ENCODE measurements around the gene B4GALNT3. TPM values are rescaled to one million over a fixed set of nuclear protein-coding genes. Genes with fewer than 3 reads are reported as not detected.

B4GALNT3 gene
- total RNA-seq, 1 experiment from 2014 or later: 1.7 TPM

DNA sequence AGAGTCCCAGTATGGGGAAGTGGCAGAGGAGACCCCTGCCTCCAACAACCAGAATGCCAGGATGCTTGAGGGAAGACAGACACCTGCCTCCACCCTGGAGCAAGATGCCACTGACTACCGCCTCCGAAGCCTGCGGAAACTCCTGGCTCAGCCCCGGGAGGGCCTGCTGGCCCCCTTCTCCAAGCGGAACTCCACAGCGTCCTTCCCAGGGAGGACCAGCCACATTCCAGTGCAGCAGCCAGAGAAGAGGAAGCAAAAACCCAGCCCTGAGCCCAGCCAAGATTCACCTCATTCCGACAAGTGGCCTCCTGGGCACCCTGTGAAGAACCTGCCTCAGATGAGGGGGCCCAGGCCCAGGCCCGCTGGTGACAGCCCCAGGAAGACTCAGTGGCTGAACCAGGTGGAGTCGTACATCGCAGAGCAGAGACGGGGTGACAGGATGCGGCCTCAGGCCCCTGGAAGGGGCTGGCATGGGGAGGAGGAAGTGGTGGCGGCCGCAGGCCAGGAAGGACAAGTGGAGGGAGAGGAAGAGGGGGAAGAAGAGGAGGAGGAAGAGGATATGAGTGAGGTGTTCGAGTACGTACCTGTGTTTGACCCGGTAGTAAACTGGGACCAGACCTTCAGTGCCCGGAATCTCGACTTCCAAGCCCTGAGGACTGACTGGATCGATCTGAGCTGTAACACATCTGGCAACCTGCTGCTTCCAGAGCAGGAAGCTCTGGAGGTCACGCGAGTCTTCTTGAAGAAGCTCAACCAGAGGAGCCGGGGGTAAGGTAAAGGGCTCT lies 93.7 kb downstream of the B4GALNT3 start:
- no peak for DNase-seq (ENCODE audit: extremely low read depth, low read depth)

DNA sequence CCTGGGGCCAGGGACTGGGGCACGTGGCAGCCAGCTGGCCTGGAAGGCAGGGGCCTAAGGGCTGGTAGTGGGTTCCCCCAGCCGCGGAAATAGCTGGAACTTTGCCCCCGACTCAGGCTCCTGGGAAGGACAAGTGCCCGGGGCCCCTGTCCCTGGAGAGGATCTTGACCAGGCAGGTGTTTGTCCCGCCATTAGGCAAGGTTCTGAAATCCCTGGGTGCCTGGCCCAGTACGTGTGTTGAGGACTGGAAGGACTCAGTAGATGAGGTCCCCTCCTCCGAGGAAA lies 94.2 kb downstream of the B4GALNT3 start:
- no peak for DNase-seq (ENCODE audit: extremely low read depth, low read depth)

DNA sequence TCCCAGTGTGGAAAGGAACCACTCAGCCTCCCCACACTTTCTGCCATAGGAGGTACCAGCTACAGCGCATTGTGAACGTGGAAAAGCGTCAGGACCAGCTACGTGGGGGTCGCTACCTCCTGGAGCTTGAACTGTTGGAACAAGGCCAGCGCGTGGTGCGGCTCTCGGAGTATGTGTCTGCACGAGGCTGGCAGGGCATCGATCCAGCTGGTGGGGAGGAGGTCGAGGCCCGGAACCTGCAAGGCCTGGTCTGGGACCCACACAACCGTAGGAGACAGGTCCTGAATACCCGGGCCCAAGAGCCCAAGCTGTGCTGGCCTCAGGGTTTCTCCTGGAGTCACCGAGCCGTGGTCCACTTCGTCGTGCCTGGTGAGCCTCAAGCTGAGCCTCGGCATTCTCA lies 96.8 kb downstream of the B4GALNT3 start:
- no peak for DNase-seq (ENCODE audit: extremely low read depth, low read depth)

DNA sequence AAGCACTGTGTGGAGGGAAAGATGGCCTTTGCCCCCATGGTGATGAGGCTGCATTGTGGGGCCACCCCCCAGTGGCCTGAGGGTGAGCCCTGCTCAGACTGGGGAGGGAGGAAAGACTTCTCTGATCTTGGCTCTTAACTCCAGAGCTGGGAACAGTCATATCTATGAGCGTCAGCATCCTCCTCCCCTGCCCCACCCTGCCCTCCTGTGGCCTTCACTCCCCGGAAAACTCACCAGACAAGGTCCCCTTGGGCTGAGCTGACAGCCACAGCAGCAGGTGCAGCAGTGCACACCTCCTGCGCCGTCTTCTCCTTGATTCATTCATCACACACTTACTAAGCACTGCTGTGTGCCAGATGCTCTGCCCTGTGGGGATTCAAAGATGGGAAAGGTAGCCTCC lies 98.8 kb downstream of the B4GALNT3 start:
- DNase-seq (ENCODE audit: extremely low read depth, low read depth): no peak

DNA sequence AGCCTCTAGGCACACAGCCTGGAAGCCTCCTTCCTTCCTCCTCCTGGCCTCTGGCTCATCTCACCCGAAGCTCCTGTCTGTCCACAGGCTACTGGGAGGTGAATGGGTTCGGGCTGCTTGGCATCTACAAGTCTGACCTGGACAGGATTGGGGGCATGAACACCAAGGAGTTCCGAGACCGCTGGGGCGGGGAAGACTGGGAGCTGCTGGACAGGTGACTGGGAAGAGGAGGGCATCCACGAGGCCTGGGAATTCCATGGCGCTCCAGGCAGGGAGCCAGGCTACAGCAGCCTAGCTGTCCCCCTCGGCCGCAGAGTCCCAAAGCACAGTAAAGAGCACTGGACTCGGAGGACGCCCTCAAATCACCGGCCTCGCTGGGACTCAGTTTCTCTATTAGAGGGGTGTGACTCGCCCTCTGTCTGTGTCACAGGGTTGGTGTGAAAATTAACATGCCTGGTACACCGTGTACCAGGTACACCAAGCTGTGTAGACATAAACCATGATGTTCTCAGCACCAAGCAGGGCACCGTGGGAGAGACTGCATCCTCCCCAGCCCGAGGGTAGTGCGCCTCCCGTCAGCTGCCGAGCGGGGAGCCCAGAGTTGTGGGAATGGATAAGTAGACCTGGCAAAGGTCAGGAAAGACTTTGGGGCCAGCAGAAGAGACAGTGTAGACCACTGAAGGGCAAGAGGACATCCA lies 99.6 kb downstream of the B4GALNT3 start:
- no peak for DNase-seq (ENCODE audit: extremely low read depth, low read depth)

DNA sequence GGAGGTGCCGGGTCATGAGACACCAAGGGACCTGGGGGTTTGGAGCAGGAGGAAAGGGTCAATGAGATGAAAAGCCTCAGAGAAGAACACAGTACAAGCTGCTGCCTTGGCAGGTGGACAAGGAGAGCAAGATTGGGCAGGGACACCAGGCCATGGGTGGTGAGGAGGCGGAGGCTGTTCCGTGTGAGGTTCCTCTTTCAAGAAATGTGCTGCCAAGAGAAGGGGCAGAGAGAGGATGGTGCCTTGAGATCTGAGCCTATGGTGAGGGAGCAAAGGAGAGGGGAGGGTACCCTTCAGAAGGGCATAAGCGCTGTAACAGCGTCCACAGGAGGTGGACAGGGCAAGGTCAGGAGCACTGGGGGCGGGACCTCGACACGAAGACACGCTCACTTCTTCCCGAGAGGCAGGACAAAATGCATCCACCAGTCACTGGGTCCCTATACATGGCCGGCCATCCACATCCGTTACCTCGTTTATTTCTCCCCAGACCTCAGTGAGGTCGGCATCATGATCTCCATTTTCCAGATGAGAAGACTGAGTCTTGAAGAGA lies 100.2 kb downstream of the B4GALNT3 start:
- DNase-seq (ENCODE audit: extremely low read depth, low read depth): no peak

DNA sequence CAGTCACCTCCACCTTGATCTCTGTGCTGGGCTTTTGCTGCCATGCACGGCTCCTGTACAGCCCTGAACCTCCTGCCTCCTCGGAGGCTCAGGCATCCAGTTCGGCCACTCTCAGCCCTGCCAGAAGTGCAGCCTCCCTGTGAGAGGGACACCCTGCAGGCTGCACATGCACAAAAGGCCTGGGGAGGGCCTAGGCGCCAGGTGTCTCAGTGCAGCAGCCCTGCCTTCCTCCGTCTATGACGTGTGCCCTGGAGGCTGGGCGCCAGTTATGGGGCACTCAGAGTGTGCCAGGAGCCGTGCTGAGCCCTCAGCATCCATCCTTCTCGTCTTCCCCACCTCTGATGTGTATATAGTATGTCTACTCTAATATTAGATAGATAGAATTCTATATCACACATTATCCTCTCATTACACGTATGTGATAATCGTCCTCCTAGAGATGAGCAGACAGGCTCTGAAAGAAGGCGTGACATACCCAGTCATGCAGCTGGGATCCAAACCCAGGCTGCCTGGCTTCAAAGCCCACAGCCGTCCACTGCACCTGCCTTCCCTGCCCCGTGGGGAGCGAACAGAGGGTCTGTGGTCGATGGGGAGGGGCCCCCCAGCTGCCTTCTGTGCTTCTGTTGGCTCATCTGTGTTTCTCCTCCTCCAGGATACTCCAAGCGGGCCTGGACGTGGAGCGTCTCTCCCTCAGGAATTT lies 101.1 kb downstream of the B4GALNT3 start:
- DNase-seq (ENCODE audit: extremely low read depth, low read depth): no peak

DNA sequence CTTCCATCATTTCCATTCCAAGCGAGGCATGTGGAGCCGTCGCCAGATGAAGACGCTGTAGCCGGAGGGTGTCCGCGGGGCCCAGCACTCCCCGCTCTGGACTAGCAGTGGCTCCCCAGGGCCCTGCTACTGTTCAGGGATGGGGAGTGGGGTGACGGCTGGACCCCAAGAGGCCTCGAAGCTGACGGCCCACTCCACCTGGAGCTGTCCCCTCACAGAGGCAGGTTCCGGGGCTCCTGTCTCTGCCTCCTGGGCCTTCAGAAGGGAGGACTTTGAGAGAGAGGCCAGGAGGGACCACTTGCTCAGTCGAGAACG lies 101.6 kb downstream of the B4GALNT3 start:
- DNase-seq (ENCODE audit: extremely low read depth, low read depth): no peak

DNA sequence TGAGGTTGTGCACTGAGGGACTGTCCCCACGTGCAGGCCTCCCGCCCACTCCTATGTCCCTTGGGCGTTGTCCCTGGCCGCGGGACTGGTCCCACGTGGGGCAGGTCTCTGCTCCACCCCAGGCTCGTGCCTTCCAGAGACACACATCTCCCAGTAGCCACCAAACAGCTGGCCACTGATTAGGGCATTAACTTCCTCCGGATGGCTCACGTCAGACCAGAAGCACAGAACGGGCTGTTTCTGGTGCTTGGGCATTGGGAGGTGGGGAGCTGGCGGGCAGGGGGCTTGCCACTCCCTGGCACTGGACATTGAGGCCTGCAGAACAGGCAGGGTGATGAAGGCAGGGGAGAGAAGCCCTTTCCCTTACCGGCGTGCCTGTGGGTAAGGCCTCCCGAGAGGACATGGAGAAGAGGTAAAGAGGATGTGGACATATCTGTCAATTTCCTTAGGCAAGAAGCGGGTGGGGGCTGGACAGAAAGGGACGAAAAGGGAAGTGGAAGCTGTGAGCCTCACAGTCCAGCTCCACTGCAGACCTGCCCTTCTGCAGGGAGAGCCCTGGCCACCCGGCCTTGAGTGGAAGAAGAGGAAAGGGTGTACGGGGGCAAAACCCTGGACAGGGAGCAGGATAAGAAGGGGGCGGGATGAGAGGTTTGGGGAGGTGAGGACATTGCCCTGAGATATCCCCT lies 102.3 kb downstream of the B4GALNT3 start:
- no peak for DNase-seq (ENCODE audit: extremely low read depth, low read depth)

DNA sequence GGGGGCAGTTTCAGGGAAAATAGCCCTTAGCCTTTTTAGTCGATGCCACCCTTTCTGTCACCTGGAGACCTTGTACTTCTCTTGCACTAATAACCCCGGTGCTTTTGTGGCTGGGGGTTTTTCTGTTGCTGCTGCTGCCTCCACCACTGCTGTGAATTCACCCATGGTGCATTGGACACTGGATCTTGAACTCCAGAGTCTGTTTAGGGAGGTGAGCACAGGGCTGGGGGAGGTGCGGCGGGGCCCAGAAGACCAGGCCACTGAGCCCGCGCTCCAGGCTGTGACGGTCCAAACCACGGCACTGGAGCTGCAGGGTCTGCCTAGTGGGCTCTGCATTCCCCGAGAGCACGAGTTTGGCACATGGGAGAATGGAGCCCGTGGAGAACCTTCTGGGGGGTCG lies 102.9 kb downstream of the B4GALNT3 start:
- no peak for DNase-seq (ENCODE audit: extremely low read depth, low read depth)

DNA sequence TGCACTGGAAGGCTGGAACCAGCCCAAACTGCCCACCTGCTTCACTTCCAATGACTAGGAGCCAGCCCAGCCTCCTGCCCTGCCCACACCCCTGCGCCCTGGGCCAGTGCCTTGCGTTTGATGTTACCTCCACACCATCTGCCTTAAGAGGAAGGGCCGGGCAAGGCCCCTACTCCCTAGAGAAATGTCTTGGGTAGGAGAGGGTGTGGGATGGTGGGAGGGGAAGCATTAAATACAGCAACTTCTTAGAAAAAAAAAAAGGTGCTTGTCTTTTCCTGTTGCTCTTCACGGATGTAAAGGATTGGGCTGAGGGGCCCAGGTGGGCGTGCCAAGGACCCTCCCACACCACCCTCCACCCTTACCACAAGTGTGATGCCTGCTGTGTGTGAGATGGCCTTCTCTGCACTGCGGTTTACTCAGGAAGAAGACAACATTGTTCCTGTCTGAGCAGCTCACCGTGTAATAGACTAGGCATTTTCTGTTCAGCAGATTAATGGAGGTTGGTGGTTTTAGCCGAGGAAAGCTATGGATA lies 103.6 kb downstream of the B4GALNT3 start:
- no peak for DNase-seq (ENCODE audit: extremely low read depth, low read depth)

DNA sequence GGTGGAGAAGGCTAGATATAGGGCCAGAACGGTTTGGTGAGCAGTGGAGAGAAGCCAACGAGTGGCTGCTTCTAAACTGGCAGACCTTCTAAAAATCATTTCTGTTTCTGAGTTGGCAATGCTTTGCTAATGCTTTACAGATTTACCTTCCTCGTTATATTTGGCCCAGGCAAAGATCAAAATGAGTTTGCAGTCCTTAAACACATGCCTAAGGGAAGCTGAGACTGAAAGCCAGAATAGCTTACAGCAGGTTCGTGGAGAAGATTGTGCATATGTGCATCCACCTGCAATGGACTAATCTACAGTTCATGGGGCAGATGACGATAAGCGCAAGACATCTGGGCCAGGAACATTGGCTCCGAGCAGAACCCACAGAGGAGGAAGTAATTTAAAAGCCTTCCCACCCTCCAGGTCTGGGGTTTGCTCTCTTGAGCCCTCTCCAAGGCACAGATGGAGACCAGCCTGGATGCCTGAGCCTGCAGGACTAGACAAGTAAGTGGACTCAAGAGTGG lies 104.1 kb downstream of the B4GALNT3 start:
- DNase-seq (ENCODE audit: extremely low read depth, low read depth): no peak

DNA sequence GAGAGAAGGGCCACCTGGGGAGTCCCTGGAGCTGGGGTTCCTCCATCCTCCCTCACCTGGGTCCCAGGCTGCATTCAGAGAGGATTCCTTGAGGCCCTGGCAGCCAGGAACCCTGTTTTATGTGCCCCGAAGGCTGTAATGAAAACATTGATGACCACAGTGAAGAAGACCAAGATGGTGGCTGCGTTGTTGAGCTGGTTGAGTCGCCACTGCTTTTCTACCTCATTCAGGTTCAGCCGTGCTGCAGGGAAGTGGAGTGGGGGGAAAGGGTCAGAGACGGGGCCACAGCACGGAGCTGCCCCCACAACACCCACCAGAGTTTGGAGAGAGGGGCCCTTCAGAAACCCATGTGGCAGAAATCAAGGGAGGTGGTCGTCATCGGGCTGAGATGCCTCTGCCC lies 105.4 kb downstream of the B4GALNT3 start:
- no peak for DNase-seq (ENCODE audit: extremely low read depth, low read depth)

DNA sequence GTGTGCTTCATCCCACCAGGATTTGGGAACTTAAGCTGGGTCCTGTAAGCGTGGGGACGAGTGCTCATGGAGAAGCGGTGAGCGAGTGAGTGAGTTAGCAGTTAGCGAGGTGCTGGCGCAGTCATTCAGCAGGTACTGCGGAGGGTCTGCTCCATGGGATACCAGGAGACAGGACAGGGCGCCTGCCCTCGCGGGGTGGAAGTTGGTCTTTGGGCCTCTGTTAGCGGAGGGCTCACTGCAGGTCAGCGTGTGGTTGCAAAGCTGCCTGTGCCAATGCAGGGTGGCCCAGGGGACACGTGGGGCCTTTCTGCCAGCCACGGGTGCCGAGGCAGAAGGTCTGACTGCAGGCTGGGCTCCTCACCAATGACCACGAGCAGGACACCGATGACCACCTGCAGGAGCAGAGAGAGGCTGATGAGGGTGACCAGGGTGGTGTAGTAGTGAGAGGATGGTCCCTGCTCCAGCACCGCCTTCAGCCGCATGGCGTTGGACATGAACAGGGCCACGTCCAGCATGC lies 105.9 kb downstream of the B4GALNT3 start:
- no peak for DNase-seq (ENCODE audit: extremely low read depth, low read depth)

DNA sequence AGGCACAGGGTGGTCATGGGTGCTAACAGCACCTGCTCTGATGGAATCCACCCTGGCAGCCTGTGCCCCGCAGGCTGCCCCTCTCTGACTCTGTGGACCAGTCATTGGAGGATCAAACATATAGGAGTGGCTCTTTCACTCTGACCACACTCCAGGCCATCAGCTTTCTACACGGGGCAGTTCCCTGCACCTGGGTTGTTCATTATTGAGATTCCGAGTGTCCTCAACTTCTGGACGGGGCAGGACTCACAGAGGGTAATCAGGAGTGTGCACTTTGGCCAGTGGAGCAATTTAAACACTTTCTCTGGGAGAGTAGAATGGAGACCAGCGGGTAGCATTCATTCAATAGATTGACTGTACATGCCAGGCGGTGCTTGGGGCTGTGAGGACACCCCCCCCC lies 108.7 kb downstream of the B4GALNT3 start:
- no peak for DNase-seq (ENCODE audit: extremely low read depth, low read depth)

DNA sequence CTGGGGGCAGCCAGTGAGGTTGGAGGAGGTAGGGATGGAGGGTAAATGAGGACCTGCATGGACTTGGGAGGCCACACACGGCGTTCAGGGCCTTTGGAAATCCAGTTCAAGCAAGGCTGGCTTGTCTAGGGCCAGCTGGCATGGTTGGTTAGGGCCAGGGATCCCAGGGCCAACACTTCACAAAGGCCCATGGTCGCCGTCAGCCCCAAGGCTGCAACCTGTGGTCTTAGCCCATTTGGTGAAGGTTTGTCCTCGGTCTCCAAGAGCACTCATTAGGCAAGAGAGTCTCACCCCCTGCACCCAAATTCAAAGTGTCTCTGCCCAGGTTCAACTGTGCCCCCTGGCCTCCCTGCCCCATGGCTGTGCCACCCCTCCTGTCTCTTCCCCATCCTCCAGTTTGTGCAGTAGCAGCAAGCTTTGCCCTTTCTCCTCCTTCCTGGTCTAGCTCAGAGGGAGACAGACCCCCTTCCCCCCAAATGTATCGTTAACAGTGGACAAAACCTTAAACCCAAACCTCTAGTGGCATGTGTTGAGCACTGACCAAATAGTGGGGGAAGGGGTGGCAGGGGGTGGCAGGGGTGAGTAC lies 109.4 kb downstream of the B4GALNT3 start:
- DNase-seq (ENCODE audit: extremely low read depth, low read depth): no peak

DNA sequence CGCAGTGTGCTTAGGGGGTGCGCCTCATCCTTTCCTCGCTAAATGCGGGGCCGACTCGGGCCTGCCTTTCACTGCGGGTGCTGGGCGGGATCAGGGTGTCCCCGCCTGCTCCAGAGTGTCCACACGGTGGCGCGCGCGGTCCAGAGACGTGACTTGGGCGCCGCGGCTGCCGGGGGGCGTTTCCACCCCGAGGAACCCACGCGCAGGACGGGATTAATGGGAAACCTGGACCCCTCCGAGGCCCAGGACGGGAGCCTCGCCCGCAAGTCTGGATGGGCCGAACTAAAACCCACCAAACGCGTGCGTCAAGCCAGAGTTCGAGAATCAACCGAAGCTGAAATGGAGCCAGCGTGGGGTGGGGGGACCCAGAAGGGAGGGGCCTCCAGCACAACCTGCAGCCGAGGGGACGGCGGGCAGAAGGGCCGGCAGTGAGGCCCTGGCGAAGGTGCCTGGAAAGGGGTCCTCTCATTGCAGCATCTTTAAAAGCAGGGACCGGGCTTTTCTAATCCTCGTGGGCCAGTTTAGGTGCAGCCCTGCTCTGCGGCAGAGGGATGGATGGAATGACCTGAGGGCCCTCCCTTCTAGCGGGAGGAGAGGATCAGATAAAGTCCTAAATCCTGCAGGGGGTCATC lies 110.2 kb downstream of the B4GALNT3 start:
- DNase-seq (ENCODE audit: extremely low read depth, low read depth): peak; percentile 81

DNA sequence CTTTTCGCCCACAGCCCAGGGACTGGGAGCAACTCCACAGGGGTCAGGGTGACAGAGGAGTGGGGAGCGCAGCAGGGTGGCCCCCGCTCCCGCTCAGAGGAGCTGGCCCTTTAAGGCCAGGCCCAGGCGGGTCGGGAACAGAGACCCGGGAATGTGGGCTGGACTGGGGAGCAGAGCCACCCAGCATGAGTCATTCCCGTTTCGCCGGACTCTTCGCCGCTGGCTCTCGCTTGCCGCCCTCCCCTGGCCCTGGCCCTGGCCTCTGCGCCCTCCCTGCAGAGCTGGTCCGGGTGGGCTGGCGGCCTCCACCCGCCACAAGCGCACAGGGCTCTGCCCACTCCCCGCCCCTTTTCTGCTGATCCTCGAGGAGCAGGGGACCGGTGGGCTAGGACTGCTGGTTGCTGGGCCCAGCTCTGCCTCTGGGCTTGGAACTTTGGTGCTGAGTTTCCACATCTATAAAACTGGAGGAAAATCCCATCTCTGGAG lies 110.7 kb downstream of the B4GALNT3 start:
- DNase-seq (ENCODE audit: extremely low read depth, low read depth): peak; percentile 83
